Lung (tissue), 12 donors: ENCODE data around the gene WDR33. TPM values are rescaled to one million over a fixed set of nuclear protein-coding genes. Genes with fewer than 3 reads are reported as not detected.
A peak's percentile ranks its signal among the peaks of the same experiment; 100 is the strongest.

Experiments used
- ATAC-seq: fragments of 200-7000 bp; cut with Tn5 transposase; one replicate; pipeline ENCODE4 v1.9.1; 2020; ENCODE audit warnings: moderate number of reproducible peaks; ENCODE audit not compliant: insufficient read depth, low FRiP score
- DNase-seq, 3 donors: peaks; one replicate each; pipeline ENCODE4 v3.0.0-alpha.2; 2013 to 2017
- H3K27ac ChIP-seq, 2 donors: one replicate each; pipeline ENCODE4 v1.5.1; 2013; ENCODE audit warnings: mild to moderate bottlenecking in 2 of 2, moderate library complexity in 2 of 2, control low read depth in 1 of 2, inconsistent platforms in 1 of 2, low read depth in 1 of 2, low read length in 1 of 2
- H3K27me3 ChIP-seq, 3 donors: one replicate each; pipeline ENCODE4 v1.5.1; 2013; ENCODE audit warnings: low read length in 2 of 3; ENCODE audit not compliant: control insufficient read depth in 3 of 3, insufficient read depth in 3 of 3
- H3K36me3 ChIP-seq, 4 donors: one replicate each; pipeline ENCODE4 v1.5.1; 2013; ENCODE audit warnings: low read length in 4 of 4, mild to moderate bottlenecking in 1 of 4, moderate library complexity in 1 of 4; ENCODE audit not compliant: control insufficient read depth in 4 of 4, insufficient read depth in 4 of 4
- H3K4me1 ChIP-seq, 5 donors: one replicate each; pipeline ENCODE4 v1.5.1; 2013; ENCODE audit warnings: low read length in 5 of 5, mild to moderate bottlenecking in 2 of 5, moderate library complexity in 1 of 5; ENCODE audit not compliant: control insufficient read depth in 5 of 5, insufficient read depth in 5 of 5
- H3K4me3 ChIP-seq: one replicate; pipeline ENCODE4 v1.5.1; 2013; ENCODE audit warnings: mild to moderate bottlenecking, control low read depth, moderate library complexity
- H3K9ac ChIP-seq, 2 donors: one replicate each; pipeline ENCODE4 v1.5.1; 2013; ENCODE audit warnings: low read length in 2 of 2, control low read depth in 1 of 2; ENCODE audit not compliant: insufficient read depth in 1 of 2
- H3K9me3 ChIP-seq, 4 donors: one replicate each; pipeline ENCODE4 v1.5.1; 2013; ENCODE audit warnings: low read length in 3 of 4, mild to moderate bottlenecking in 1 of 4, moderate library complexity in 1 of 4; ENCODE audit not compliant: control insufficient read depth in 4 of 4, insufficient read depth in 3 of 4
- WGBS, 2 donors: extraction: QIAGEN DNeasy Blood & Tissue Kit; methylation state at CpG; one replicate each; pipeline ENCODE4 v1.1.7; 2013; 5-methylcytosine and 5-hydroxymethylcytosine counted together
- polyA plus RNA-seq, 2 donors: library from polyadenylated mRNA; stranded (reverse); fragments of 200-250 nt; gene quantifications; one replicate each; pipeline ENCODE4 v1.2.1, GENCODE V29; 2013
- total RNA-seq, 2 donors: library from RNA; depleted of rRNA in 1 of 2; stranded (reverse); fragments of >200 nt in 1 of 2; gene quantifications; one replicate each; pipeline ENCODE4 v1.2.1, GENCODE V29; 2014 to 2021
- TF ChIP-seq, protein P1 (sequence below): IDR thresholded peaks from 2 replicates; pipeline ENCODE4 v1.5.1; 2012; ENCODE audit warnings: mild to moderate bottlenecking; ENCODE audit errors: control extremely low read depth, extremely low read depth
- donor health status: control.
- donor health status: control.
- donor health status: Bipolar disorder and iron deficiency.
- donor health status: healthy.
- donor health status: DM: yes; HTN: yes; CAD: no.

The WDR33 gene
- total and polyA plus RNA-seq, 4 donors, result 11.6 to 93.0 (median 29.2) TPM

DNA sequence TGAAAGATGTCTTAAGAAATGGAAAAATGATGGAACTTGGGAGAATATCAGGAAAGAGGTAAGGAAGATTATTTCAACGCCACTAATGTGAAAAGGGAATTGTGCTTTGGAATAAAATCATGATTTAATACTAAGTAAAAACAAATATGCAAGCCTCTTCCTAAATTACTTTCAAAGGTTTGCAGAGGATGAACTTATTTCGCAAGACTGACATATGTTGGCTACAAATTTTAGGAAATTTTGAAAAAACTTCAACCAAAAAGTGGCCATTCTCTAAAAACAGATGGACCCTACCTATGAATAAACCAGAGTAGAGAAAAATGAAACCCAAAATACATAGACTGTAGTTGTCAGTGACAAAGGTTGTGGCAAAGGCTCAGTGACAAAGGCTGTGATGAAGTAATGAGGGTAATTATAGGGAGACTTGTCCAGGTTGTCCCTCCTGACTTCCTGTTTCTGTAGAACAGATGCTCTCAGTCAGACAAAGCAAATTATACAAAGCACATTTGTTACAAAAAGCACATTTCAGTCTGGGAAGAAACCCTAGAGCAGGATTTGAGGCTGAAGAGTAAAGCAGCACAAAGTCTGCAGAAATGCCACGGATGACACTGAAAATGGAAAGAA, 70.2 kb downstream of the WDR33 start:
- peaks cover 3 to 7% (median 6%) of the 10 kb centered on the region in 4 donors for H3K36me3 ChIP-seq
- ATAC-seq (no peak), DNase-seq (no peak)
- no peak overlapping the region for H3K4me3 ChIP-seq
- H3K27me3 ChIP-seq, result no peaks in the 10 kb centered on the region
- H3K27ac ChIP-seq, result no peak overlapping the region
- no peak overlapping the region for H3K9ac ChIP-seq
- TF ChIP-seq, protein P1, sequence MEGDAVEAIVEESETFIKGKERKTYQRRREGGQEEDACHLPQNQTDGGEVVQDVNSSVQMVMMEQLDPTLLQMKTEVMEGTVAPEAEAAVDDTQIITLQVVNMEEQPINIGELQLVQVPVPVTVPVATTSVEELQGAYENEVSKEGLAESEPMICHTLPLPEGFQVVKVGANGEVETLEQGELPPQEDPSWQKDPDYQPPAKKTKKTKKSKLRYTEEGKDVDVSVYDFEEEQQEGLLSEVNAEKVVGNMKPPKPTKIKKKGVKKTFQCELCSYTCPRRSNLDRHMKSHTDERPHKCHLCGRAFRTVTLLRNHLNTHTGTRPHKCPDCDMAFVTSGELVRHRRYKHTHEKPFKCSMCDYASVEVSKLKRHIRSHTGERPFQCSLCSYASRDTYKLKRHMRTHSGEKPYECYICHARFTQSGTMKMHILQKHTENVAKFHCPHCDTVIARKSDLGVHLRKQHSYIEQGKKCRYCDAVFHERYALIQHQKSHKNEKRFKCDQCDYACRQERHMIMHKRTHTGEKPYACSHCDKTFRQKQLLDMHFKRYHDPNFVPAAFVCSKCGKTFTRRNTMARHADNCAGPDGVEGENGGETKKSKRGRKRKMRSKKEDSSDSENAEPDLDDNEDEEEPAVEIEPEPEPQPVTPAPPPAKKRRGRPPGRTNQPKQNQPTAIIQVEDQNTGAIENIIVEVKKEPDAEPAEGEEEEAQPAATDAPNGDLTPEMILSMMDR, result no peak
- peaks cover 0 to 8% (median 2%) of the 10 kb centered on the region in 5 donors for H3K4me1 ChIP-seq
- H3K9me3 ChIP-seq, result no peaks in the 10 kb centered on the region
- 94 to 95% methylated on average over 3 of the region's 3 CpGs for WGBS, 2 donors

DNA sequence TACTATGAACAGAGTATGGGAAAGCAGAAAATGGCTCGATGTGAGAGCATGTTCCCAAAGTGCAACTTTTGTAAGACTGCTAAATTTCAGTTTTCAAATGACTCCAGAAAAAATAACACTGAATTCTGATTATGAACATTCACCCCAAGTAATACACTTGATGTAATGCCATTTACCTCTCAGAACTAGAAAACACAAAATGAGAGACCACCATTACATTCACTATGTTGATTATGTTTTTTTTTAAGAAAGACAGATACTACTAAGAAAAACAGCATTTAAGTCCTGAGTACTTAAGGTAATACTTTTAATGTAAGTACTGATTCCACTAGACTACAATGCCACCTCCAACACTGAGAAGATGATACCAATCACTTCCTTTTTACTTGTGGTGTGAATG, 71.2 kb downstream of the WDR33 start:
- Histone ChIP-seq H3K9me3 (no peaks in the 10 kb centered on the region), H3K27me3 (no peaks in the 10 kb centered on the region), H3K4me3 (no peak overlapping the region), H3K9ac (no peak overlapping the region), H3K27ac (no peak overlapping the region), H3K36me3 (peaks cover 2 to 6% (median 4%) of the 10 kb centered on the region in 4 donors), H3K4me1 (peaks cover 2 to 8% (median 3%) of the 10 kb centered on the region in 5 donors)
- ATAC-seq (no peak), DNase-seq (no peak)
- TF ChIP-seq, protein P1, result no peak
- 83 to 89% methylated on average over 1 of the region's 1 CpG for WGBS, 2 donors

DNA sequence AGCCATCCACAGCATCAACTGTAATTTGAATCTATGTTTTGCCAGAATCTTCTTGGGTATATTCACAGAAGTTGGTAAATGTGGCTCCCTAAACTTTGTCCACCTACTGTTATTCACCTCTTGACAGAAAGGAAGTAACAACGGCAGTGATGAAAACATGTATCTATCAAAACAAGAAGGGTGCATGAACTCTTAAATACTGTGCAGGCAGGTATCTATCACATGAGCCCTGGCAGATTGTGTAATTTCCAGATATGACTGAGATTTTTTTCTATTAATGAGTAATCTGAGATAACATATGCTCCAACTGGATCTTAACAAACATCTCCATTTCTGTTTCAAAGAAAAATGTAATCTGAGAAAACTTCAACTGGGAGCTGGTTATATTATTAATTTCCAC, 73.1 kb downstream of the WDR33 start:
- H3K4me3 ChIP-seq, result no peak overlapping the region
- no peak overlapping the region for H3K9ac ChIP-seq
- DNase-seq (peak in 1 of 3 donors; percentile 14), ATAC-seq (no peak)
- peaks cover 2 to 17% (median 7%) of the 10 kb centered on the region in 5 donors for H3K4me1 ChIP-seq
- 55 to 59% methylated on average over 1 of the region's 1 CpG for WGBS, 2 donors
- TF ChIP-seq, protein P1, result no peak
- H3K27me3 ChIP-seq, result no peaks in the 10 kb centered on the region
- no peaks in the 10 kb centered on the region for H3K9me3 ChIP-seq
- H3K36me3 ChIP-seq, result peaks cover 0 to 3% (median 1%) of the 10 kb centered on the region in 4 donors
- H3K27ac ChIP-seq, result no peak overlapping the region
